Thoracic aorta (tissue), 2 donors: Measurements from ENCODE around the gene TLR8. TPM values are rescaled to one million over a fixed set of nuclear protein-coding genes. Genes with fewer than 3 reads are reported as not detected.

Source experiments
- ATAC-seq: fragments of 150-250 bp; one replicate; pipeline ENCODE4 v1.8.0; 2017; ENCODE audit warnings: low read depth; ENCODE audit not compliant: insufficient number of reproducible peaks, low FRiP score
- DNase-seq: peaks from one replicate; pipeline ENCODE4 v3.0.0-alpha.2; 2020; ENCODE audit warnings: low spot score
- H3K27ac ChIP-seq, 2 donors: fragments of 200-600 bp; sonication (generic); 1 replicate in 1 of 2; 2 replicates in 1 of 2; pipeline ENCODE4 v1.5.1; 2016; ENCODE audit warnings: mild to moderate bottlenecking in 2 of 2, moderate library complexity in 2 of 2
- H3K27me3 ChIP-seq: fragments of 200-600 bp; sonication (generic); replicated peaks from 2 replicates; pipeline ENCODE4 v1.6.0; 2016; ENCODE audit warnings: mild to moderate bottlenecking; ENCODE audit not compliant: insufficient read depth
- H3K36me3 ChIP-seq: fragments of 200-600 bp; sonication (generic); one replicate; pipeline ENCODE4 v1.5.1; 2016
- H3K4me1 ChIP-seq, 2 donors: fragments of 200-600 bp; sonication (generic); 1 replicate in 1 of 2; 2 replicates in 1 of 2; pipeline versions ENCODE4 v1.5.1 to v1.6.0; 2016; ENCODE audit warnings: low read depth in 2 of 2, mild to moderate bottlenecking in 1 of 2; ENCODE audit not compliant: control insufficient read depth in 1 of 2
- H3K4me3 ChIP-seq: fragments of 200-600 bp; sonication (generic); 2 replicates; pipeline ENCODE4 v1.5.1; 2016; ENCODE audit warnings: mild to moderate bottlenecking
- H3K9me3 ChIP-seq: fragments of 200-600 bp; sonication (generic); 2 replicates; pipeline ENCODE4 v1.5.1; 2016
- total RNA-seq, 2 donors: library from RNA; depleted of rRNA; stranded (reverse); fragments of >200 nt; gene quantifications; one replicate each; pipeline versions ENCODE4 v1.1.0 to v1.2.3, GENCODE V29; 2016
- TF ChIP-seq, protein P1 (sequence below): fragments of 200-600 bp; sonication (generic); IDR thresholded peaks from one replicate; pipeline ENCODE4 v1.5.1; 2019; ENCODE audit warnings: antibody characterized with exemption

Gene TLR8
- total RNA-seq, 2 donors from 2014 or later: 3.4 to 6.1 TPM

DNA sequence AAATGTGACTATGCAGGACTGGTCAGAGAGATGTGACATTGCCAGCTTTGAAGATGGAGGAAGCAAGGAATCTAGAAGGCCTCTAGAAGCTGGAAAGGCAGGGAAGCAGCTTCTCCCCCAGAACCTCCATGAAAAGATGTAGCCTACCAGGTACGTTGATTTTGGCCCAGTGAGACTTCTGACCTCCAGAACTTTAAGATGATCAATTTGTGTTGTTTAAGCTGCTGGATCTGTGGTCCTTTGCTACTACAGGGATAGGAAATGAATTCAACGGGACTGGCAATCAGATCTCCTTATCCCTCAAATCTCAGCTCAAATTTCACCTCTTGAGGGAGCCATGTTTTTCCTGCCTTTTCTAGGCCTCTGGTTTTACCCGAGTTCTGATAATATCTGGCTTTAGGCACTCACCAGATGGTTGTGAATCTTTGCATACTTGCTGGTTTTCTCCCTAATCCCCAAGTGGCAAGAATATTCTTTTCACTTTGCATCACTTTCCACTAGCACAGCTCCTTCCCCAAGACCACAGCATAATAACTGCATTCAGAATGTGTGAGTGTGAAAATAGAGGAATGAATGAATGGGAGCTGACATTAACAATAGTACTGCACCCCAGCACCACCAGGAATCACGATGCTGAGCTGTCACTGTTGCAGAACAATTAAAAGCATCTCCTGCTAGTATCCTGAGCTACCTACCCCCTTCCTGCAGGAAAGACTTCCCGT is 42.9 kb downstream of the TLR8 start:
- Histone ChIP-seq H3K27ac (peak overlapping the region; percentile 79 to 81), H3K9me3 (no peaks in the 10 kb centered on the region), H3K4me1 (peaks cover 4 to 15% of the 10 kb centered on the region in 2 donors), H3K4me3 (peak overlapping the region; percentile 44), H3K36me3 (no peaks in the 10 kb centered on the region), H3K27me3 (no peaks in the 10 kb centered on the region)
- TF ChIP-seq, protein P1, sequence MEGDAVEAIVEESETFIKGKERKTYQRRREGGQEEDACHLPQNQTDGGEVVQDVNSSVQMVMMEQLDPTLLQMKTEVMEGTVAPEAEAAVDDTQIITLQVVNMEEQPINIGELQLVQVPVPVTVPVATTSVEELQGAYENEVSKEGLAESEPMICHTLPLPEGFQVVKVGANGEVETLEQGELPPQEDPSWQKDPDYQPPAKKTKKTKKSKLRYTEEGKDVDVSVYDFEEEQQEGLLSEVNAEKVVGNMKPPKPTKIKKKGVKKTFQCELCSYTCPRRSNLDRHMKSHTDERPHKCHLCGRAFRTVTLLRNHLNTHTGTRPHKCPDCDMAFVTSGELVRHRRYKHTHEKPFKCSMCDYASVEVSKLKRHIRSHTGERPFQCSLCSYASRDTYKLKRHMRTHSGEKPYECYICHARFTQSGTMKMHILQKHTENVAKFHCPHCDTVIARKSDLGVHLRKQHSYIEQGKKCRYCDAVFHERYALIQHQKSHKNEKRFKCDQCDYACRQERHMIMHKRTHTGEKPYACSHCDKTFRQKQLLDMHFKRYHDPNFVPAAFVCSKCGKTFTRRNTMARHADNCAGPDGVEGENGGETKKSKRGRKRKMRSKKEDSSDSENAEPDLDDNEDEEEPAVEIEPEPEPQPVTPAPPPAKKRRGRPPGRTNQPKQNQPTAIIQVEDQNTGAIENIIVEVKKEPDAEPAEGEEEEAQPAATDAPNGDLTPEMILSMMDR: no peak
- ATAC-seq (no peak), DNase-seq (no peak)

DNA sequence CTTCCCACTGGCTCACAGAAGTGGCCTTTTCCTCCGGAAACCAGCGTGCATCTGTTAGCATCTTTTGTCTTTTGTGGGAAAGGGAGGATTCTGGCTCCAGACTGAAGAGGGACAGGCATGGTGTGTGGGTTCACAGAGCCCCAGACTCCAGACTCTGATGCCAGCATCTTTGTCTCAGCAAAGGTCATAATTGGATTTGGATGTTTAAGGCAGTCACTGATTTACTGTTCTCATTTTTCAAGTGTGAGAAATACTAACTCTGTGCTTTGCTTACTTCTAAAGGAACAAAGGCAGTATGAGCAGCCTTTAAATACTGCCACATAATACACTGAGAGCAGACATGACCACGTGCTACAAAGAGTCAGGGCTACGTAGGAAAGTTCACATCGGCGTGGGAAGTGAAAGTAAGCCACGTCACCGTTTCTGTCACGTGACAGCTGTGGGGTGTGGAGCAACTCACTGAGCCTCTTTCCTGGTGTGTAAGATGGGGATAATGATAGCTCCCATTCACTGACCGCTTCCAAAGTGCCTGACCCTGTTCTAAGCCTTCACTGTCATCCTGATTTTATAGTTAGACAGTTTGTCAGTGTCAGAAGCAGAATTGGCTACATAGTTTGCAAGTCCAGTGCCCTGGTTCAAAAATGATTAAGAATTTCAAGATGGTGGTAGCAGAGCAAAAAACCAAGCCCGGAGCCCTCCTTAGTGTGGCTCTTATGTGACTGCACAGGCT is 43.7 kb downstream of the TLR8 start:
- peak; percentile 54 for DNase-seq
- Histone ChIP-seq H3K4me1 (peaks cover 4 to 15% of the 10 kb centered on the region in 2 donors), H3K9me3 (no peaks in the 10 kb centered on the region), H3K36me3 (no peaks in the 10 kb centered on the region), H3K27me3 (no peaks in the 10 kb centered on the region), H3K4me3 (peak overlapping the region; percentile 44), H3K27ac (peak overlapping the region; percentile 79 to 81)
- peak; percentile 93 for ATAC-seq
- TF ChIP-seq, protein P1: no peak

DNA sequence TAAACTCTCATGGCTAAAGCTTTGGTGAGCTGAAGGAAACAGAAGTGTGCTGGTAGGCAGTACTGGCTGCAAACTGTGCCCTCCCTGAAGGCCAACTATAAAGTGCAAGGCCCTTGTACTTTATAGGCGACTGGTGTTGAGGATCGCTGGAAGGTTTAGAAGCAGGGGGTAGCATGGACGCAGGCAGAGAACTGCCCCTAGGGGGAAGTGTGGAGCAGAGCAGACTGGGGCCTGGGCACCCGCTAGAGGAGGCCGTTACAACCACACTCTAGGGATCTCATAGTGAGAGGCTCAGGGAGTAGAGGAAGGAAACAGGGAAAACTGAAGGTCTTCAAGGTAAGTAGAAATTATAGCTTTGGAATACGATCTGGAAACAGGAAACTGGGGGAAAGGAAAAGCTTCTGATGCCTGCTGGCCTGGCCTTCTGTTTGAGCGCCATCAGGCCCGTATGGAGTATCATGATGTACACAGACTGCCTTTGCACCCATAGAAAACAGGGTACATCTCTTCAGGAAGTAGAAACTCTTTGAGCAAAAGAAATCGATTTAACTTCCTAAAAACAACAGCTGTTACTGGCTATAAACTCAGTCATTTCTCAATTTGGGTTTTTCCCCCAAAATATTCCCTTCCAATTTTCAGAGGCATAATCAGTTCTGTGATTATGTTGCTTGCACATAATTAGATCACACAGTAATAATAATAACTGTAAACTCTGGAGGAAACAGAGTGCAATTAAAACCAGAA is 44.6 kb downstream of the TLR8 start:
- ATAC-seq (no peak), DNase-seq (no peak)
- no peaks in the 10 kb centered on the region for H3K36me3 ChIP-seq

DNA sequence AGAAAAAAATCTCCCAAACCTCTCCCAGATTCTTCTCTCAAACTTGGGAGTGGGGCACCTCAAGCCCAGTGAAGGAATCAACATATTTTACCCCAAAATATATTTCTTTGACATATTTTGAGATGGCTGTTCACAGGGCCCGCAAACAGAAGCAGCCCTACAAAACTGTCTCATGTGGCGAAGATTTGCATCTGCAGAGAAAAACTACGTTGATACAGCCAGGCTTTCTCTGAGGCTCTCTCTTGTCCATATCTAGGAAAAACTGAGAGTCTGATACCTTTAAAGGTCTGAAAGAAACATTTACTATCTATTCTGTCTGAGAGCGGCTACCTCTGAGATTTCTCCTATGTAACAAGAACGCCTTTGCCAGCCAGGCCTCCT is 45.2 kb downstream of the TLR8 start:
- Histone ChIP-seq H3K27ac (no peak overlapping the region), H3K27me3 (no peaks in the 10 kb centered on the region), H3K4me3 (no peak overlapping the region), H3K36me3 (no peaks in the 10 kb centered on the region), H3K4me1 (peaks cover 4 to 25% of the 10 kb centered on the region in 2 donors), H3K9me3 (no peaks in the 10 kb centered on the region)
- no peak for DNase-seq
- TF ChIP-seq, protein P1: no peak
- ATAC-seq: no peak

More for the DNA sequence above, 44.6 kb downstream of the TLR8 start:
- H3K27ac ChIP-seq: peak overlapping the region; percentile 22 to 79
- H3K27me3 ChIP-seq: no peaks in the 10 kb centered on the region
- TF ChIP-seq, protein P1: no peak
- H3K4me1 ChIP-seq: peaks cover 4 to 20% of the 10 kb centered on the region in 2 donors
- H3K9me3 ChIP-seq: no peaks in the 10 kb centered on the region
- peak overlapping the region; percentile 44 for H3K4me3 ChIP-seq

DNA sequence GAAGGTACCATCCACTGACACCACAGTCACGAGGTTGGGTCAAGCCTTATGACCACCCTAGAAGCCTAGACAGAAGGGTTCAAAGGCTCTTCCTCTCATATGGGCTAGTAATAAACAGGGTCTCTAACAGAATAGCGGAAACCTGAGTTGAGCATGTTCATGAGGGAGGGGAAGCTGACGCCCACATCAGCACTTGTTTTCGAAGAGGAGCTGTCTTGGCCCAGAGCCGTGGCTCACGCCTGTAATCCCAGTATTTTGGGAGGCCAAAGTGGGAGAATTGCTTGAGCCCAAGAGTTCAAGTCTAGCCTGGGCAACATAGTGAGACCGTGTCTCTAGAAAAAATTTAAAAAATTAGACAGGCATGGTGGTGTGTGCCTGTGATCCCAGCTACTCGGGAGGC is 47.0 kb downstream of the TLR8 start:
- Histone ChIP-seq H3K36me3 (no peaks in the 10 kb centered on the region), H3K9me3 (no peaks in the 10 kb centered on the region), H3K4me3 (no peak overlapping the region), H3K4me1 (peaks cover 10 to 29% of the 10 kb centered on the region in 2 donors), H3K27me3 (no peaks in the 10 kb centered on the region), H3K27ac (no peak overlapping the region)
- DNase-seq: no peak
- TF ChIP-seq, protein P1: no peak
- no peak for ATAC-seq
